SK-N-MC (cell line): Measurements from ENCODE around the gene ZNF385A.

Source experiments
- EZH2 ChIP-seq: fragments of 200-600 bp; sonication (generic); IDR thresholded peaks from one replicate; pipeline ENCODE4 v1.6.1; 2017; ENCODE audit warnings: antibody characterized with exemption
- POLR2AphosphoS5 ChIP-seq: IDR thresholded peaks from 2 replicates; pipeline ENCODE4 v1.6.1; 2012; ENCODE audit warnings: mild to moderate bottlenecking, low read depth, low read length, borderline replicate concordance

- TF ChIP-seq POLR2AphosphoS5 (peak; percentile 25; the same call in 1 of the 2 replicates), EZH2 (no peak)
These were observed 33.3 kb upstream of the ZNF385A start for GRCh38 chr12:54417712-54418440.
